Natural killer cell (primary cell): ENCODE measurements around the gene ETV4. TPM values are rescaled to one million over a fixed set of nuclear protein-coding genes. Genes with fewer than 3 reads are reported as not detected.

Source experiments
- ATAC-seq, 3 donors: fragments of 150-1000 bp in 2 of 3; fragments of 200-7000 bp in 1 of 3; cut with Tn5 transposase; 1 replicate in 1 of 3; 2 replicates in 2 of 3; pipeline ENCODE4 v1.10.0; 2021; ENCODE audit warnings: mild to moderate bottlenecking in 2 of 3, moderate library complexity in 2 of 3
- DNase-seq, 2 donors: peaks; one replicate each; pipeline versions ENCODE4 v3.0.0 to v3.0.0-alpha.2; 2013 to 2021; ENCODE audit warnings: mixed read lengths in 1 of 2
- H3K27ac ChIP-seq: one replicate; pipeline ENCODE4 v1.5.1; 2013; ENCODE audit warnings: mild to moderate bottlenecking, low read length
- H3K27me3 ChIP-seq: one replicate; pipeline ENCODE4 v1.6.1; 2013; ENCODE audit warnings: low read length; ENCODE audit not compliant: control insufficient read depth, insufficient read depth
- H3K36me3 ChIP-seq: one replicate; pipeline ENCODE4 v1.6.1; 2013; ENCODE audit warnings: low read length; ENCODE audit not compliant: control insufficient read depth, insufficient read depth
- H3K4me1 ChIP-seq: one replicate; pipeline ENCODE4 v1.6.1; 2013; ENCODE audit warnings: low read length; ENCODE audit not compliant: control insufficient read depth, insufficient read depth
- H3K4me3 ChIP-seq: one replicate; pipeline ENCODE4 v1.5.1; 2013; ENCODE audit warnings: low read length
- H3K9me3 ChIP-seq: one replicate; pipeline ENCODE4 v1.6.1; 2013; ENCODE audit warnings: low read length; ENCODE audit not compliant: control insufficient read depth, insufficient read depth
- H3K27ac Mint-ChIP-seq, 2 donors: one replicate each; pipeline ENCODE4 v1.8.0; 2022; ENCODE audit warnings: mild to moderate bottlenecking in 2 of 2, mixed read lengths in 2 of 2, moderate library complexity in 1 of 2
- H3K27me3 Mint-ChIP-seq, 2 donors: one replicate each; pipeline ENCODE4 v1.8.0; 2022; ENCODE audit warnings: low read depth in 2 of 2, mixed read lengths in 2 of 2
- H3K36me3 Mint-ChIP-seq: one replicate; pipeline ENCODE4 v1.8.0; 2022; ENCODE audit warnings: mixed read lengths
- H3K4me1 Mint-ChIP-seq, 2 donors: one replicate each; pipeline ENCODE4 v1.8.0; 2022; ENCODE audit warnings: mixed read lengths in 2 of 2
- H3K4me3 Mint-ChIP-seq: one replicate; pipeline ENCODE4 v1.8.0; 2022; ENCODE audit warnings: mild to moderate bottlenecking, moderate library complexity, mixed read lengths
- H3K9me3 Mint-ChIP-seq, 2 donors: one replicate each; pipeline ENCODE4 v1.8.0; 2022; ENCODE audit warnings: mixed read lengths in 2 of 2
- WGBS: methylation state at CpG from one replicate; pipeline ENCODE4 v1.1.7; 2013; ENCODE audit warnings: missing lambda C conversion rate; ENCODE audit not compliant: insufficient coverage; 5-methylcytosine and 5-hydroxymethylcytosine counted together
- intact Hi-C: fragments of 100-400 bp; cut with micrococcal nuclease; formaldehyde crosslinking; loops from one replicate; pipeline ENCODE4 v1.14.2; 2022
- total RNA-seq, 4 donors: library from RNA; stranded (reverse); fragments of 120-200 nt in 1 of 4; gene quantifications; one replicate each; pipeline versions ENCODE4 v1.2.3 to v1.2.4, GENCODE V29; 2013 to 2022
- TF ChIP-seq, protein P1 (sequence below): fragments of 200-600 bp; IDR thresholded peaks from one replicate; pipeline ENCODE4 v1.8.0; 2022; ENCODE audit warnings: antibody characterized with exemption

ETV4 gene
- total RNA-seq, 3 donors from 2014 or later (not counting 1 experiment from before 2014, with no cell fraction given), result not detected

DNA sequence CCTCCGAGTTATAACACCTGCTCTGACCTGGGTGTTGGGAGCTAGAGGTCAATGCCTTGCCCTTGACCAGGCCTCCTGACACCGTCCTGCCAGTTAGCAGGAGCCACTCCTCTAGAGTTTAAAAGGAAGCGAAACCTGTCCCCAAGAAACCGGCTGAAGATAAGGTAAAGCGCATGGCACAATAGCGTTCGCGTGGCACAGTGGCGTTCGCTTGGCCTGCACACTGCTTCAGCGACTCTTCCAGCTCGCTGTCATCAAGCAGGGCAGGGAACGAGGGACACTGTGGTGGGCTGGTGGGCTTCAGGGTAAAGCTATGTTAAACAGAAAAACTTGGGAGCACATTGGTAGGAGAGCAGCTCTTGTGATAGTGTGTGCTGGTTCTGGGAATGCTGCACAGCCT, 28.2 kb upstream of the ETV4 start:
- Mint-ChIP-seq H3K4me3 (no peak overlapping the region), H3K27ac (no peak overlapping the region), H3K27me3 (peaks cover 6 to 9% of the 10 kb centered on the region in 2 donors), H3K36me3 (no peaks in the 10 kb centered on the region), H3K9me3 (no peaks in the 10 kb centered on the region), H3K4me1 (no peaks in the 10 kb centered on the region)
- intact Hi-C loops, result no loop called here
- no peaks in the 10 kb centered on the region for H3K36me3 ChIP-seq
- no peak overlapping the region for H3K4me3 ChIP-seq
- DNase-seq, result no peak
- TF ChIP-seq, protein P1, sequence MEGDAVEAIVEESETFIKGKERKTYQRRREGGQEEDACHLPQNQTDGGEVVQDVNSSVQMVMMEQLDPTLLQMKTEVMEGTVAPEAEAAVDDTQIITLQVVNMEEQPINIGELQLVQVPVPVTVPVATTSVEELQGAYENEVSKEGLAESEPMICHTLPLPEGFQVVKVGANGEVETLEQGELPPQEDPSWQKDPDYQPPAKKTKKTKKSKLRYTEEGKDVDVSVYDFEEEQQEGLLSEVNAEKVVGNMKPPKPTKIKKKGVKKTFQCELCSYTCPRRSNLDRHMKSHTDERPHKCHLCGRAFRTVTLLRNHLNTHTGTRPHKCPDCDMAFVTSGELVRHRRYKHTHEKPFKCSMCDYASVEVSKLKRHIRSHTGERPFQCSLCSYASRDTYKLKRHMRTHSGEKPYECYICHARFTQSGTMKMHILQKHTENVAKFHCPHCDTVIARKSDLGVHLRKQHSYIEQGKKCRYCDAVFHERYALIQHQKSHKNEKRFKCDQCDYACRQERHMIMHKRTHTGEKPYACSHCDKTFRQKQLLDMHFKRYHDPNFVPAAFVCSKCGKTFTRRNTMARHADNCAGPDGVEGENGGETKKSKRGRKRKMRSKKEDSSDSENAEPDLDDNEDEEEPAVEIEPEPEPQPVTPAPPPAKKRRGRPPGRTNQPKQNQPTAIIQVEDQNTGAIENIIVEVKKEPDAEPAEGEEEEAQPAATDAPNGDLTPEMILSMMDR, result no peak
- H3K4me1 ChIP-seq, result peaks cover 13% of the 10 kb centered on the region
- no peaks in the 10 kb centered on the region for H3K9me3 ChIP-seq
- H3K27me3 ChIP-seq, result no peaks in the 10 kb centered on the region
- WGBS, result 78% methylated on average over 13 of the region's 13 CpGs
- no peak overlapping the region for H3K27ac ChIP-seq
- ATAC-seq, result no peak

DNA sequence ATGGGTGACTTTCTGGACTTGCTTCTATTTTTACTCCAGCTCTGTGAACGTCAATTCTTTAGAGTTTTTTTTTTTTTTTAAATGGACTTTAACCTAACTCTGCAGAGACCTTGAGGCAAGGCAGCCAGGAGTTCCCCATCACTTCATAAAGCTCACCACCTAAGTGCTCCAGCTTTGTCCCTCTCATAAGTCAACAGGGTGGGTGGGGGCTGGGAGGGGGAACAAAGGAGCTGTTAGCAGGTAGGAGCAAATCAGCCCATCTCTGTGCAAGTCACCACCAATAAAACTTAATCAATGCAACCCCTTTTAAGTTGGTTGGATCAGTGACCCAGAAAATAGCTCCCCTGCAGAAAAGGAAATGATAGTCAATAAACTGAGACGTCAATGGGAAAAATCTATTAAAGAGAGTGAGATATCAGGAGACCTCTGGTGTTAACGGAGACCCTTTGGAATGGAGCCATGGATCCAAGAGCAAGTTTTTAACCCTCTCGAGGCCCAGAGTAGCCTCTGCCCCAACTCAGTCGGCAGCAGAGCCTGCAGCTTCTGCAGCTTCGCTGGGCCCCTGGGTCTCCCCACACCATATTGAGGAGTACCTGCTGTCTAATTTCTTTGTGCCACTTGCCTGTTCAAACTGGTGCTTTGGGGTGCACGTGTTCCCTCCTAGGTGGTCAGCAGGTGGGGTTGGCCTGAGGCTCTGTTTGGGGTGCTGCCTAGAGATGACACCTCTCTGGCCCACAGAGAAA, 27.6 kb upstream of the ETV4 start:
- intact Hi-C loops, result no loop called here
- DNase-seq (no peak), ATAC-seq (no peak)
- Histone ChIP-seq H3K4me1 (peaks cover 7% of the 10 kb centered on the region), H3K36me3 (no peaks in the 10 kb centered on the region), H3K27ac (no peak overlapping the region), H3K4me3 (no peak overlapping the region), H3K9me3 (no peaks in the 10 kb centered on the region), H3K27me3 (no peaks in the 10 kb centered on the region)
- Mint-ChIP-seq H3K4me3 (no peak overlapping the region), H3K27ac (no peak overlapping the region), H3K4me1 (no peaks in the 10 kb centered on the region), H3K9me3 (no peaks in the 10 kb centered on the region), H3K36me3 (no peaks in the 10 kb centered on the region), H3K27me3 (peaks cover 4 to 9% of the 10 kb centered on the region in 2 donors)
- WGBS, result 71% methylated on average over 7 of the region's 7 CpGs
- TF ChIP-seq, protein P1, result no peak

DNA sequence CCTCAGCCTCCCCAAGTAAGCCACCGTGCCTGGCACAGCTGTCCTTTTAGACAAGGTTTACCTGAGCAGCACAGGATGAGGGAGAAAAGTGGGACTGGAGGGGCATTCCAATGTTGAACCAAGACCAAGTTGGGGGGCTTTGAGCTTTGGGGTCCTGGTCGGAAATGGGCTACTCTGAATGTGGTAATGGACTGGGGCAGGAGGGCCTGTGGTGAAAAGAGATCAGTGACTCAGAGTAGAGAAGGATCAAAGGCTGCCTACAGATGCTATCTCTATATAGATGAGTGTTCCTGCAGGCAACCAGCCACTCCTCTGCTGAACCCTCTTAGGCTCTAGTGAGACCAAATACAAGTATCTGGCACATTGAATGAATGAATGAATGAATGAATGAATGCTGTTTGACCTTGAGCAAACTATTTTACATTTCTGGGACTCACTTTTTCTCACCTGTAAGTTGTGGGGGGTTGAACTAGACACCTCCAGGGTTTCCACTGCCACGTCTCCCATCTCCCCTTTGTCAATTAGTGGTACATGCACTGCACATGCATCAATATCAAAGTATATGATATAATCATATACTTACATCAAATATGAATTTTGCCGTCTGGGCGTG, 26.3 kb upstream of the ETV4 start:
- no peak overlapping the region for H3K4me3 ChIP-seq
- Mint-ChIP-seq H3K4me3 (no peak overlapping the region), H3K9me3 (no peaks in the 10 kb centered on the region), H3K27ac (no peak overlapping the region), H3K27me3 (peaks cover 4 to 9% of the 10 kb centered on the region in 2 donors), H3K36me3 (no peaks in the 10 kb centered on the region), H3K4me1 (no peaks in the 10 kb centered on the region)
- H3K27ac ChIP-seq, result no peak overlapping the region
- no peaks in the 10 kb centered on the region for H3K9me3 ChIP-seq
- H3K4me1 ChIP-seq, result no peaks in the 10 kb centered on the region
- H3K27me3 ChIP-seq, result no peaks in the 10 kb centered on the region
- no peak for ATAC-seq
- 81% methylated on average over 5 of the region's 5 CpGs for WGBS
- H3K36me3 ChIP-seq, result no peaks in the 10 kb centered on the region
- TF ChIP-seq, protein P1, result no peak
- intact Hi-C loops, result no loop called here
- DNase-seq, result no peak
